Muscle layer of duodenum (tissue), 2 donors: Measurements from ENCODE around the gene RPS2.

Source experiments
- H3K27ac ChIP-seq: one replicate; pipeline ENCODE4 v1.7.0; 2013; ENCODE audit warnings: mild to moderate bottlenecking, low read length
- H3K27me3 ChIP-seq: one replicate; pipeline ENCODE4 v1.7.0; 2013; ENCODE audit warnings: low read depth, mild to moderate bottlenecking, control low read depth, low read length
- H3K36me3 ChIP-seq, 2 donors: one replicate each; pipeline ENCODE4 v1.7.0; 2013; ENCODE audit warnings: low read length in 2 of 2, control low read depth in 1 of 2, mild to moderate bottlenecking in 1 of 2; ENCODE audit not compliant: insufficient read depth in 2 of 2, control insufficient read depth in 1 of 2
- H3K4me1 ChIP-seq, 2 donors: one replicate each; pipeline ENCODE4 v1.7.0; 2013; ENCODE audit warnings: low read length in 2 of 2, mild to moderate bottlenecking in 2 of 2, control low read depth in 1 of 2, moderate library complexity in 1 of 2; ENCODE audit not compliant: insufficient read depth in 2 of 2, control insufficient read depth in 1 of 2
- H3K4me3 ChIP-seq, 2 donors: one replicate each; pipeline ENCODE4 v1.7.0; 2013; ENCODE audit warnings: low read length in 2 of 2, low read depth in 1 of 2, mild to moderate bottlenecking in 1 of 2
- H3K9me3 ChIP-seq, 2 donors: one replicate each; pipeline ENCODE4 v1.7.0; 2013; ENCODE audit warnings: low read length in 2 of 2, control low read depth in 1 of 2, mild to moderate bottlenecking in 1 of 2; ENCODE audit not compliant: control insufficient read depth in 1 of 2
- donor health status: healthy.

Gene RPS2

GRCh38 chr16:1985466-1986150 lies 21.0 kb upstream of the RPS2 start:
- peaks cover 6 to 21% of the 10 kb centered on the region in 2 donors for H3K36me3 ChIP-seq
- H3K9me3 ChIP-seq, result no peaks in the 10 kb centered on the region
- peak overlapping the region in 1 of 2 donors; percentile 68 for H3K4me3 ChIP-seq
- H3K27ac ChIP-seq, result peak overlapping the region; percentile 84
- peaks cover 15 to 24% of the 10 kb centered on the region in 2 donors for H3K4me1 ChIP-seq
- peaks cover 36% of the 10 kb centered on the region for H3K27me3 ChIP-seq

GRCh38 chr16:1984347-1985225 lies 20.0 kb upstream of the RPS2 start:
- peak overlapping the region; percentile 84 for H3K27ac ChIP-seq
- H3K36me3 ChIP-seq, result peaks cover 6 to 21% of the 10 kb centered on the region in 2 donors
- H3K27me3 ChIP-seq, result peaks cover 40% of the 10 kb centered on the region
- H3K4me3 ChIP-seq, result peak overlapping the region; percentile 68 to 83
- no peaks in the 10 kb centered on the region for H3K9me3 ChIP-seq
- peaks cover 15 to 23% of the 10 kb centered on the region in 2 donors for H3K4me1 ChIP-seq

DNA sequence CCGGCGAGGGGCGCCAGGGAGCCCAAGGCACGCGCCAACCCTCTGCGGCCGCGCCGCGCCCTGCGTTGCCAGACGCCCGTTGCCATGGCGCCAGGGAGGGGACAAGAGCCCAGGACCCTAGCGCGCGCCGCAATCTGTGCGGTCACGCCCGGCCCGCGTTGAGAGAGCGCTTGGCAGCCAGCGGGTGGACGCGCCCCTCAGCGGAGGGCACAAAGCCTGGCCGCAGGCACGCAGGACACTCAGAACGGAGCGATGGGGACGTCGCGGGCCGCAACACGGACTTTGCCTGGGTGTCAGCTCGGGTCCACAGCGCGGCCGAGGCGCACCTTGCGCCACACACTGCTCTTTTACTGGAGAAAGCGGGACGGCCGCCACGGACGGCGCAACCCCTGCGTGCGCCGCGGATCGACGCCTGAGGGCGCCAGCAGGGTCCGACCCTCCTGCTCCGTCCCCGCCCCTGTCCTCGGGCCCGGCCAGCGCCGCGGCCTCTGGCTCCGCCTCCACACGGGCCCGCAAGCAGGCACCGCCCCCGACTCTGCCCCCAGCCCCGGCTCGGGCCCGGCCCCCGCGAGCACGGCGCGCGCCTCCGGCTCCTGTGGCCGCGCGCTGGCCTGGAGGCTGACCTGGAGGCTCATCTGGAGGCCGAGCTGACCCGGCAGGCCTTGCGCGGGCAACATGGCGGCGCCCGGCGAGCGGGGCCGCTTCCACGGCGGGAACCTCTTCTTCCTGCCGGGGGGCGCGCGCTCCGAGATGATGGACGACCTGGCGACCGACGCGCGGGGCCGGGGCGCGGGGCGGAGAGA lies 19.1 kb upstream of the RPS2 start, which contains the start of gene GFER:
TSS of gene GFER (plus strand) at position 650 of the 803 bp plus-strand sequence. CDS start at position 676, 26 bp downstream.
- Histone ChIP-seq H3K4me3 (peak within 1 kb of the TSS; percentile 68 to 83), H3K36me3 (peaks cover 6 to 24% of the 10 kb centered on the region in 2 donors), H3K4me1 (peaks cover 15 to 25% of the 10 kb centered on the region in 2 donors), H3K27ac (peak within 1 kb of the TSS; percentile 84), H3K9me3 (no peaks in the 10 kb centered on the region), H3K27me3 (peaks cover 32% of the 10 kb centered on the region)

GRCh38 chr16:1982991-1983543 lies 18.4 kb upstream of the RPS2 start:
- H3K27me3 ChIP-seq, result peaks cover 28% of the 10 kb centered on the region
- peak overlapping the region; percentile 33 to 83 for H3K4me3 ChIP-seq
- no peak overlapping the region for H3K27ac ChIP-seq
- peaks cover 9 to 31% of the 10 kb centered on the region in 2 donors for H3K36me3 ChIP-seq
- H3K4me1 ChIP-seq, result peaks cover 15 to 25% of the 10 kb centered on the region in 2 donors
- H3K9me3 ChIP-seq, result no peaks in the 10 kb centered on the region

DNA sequence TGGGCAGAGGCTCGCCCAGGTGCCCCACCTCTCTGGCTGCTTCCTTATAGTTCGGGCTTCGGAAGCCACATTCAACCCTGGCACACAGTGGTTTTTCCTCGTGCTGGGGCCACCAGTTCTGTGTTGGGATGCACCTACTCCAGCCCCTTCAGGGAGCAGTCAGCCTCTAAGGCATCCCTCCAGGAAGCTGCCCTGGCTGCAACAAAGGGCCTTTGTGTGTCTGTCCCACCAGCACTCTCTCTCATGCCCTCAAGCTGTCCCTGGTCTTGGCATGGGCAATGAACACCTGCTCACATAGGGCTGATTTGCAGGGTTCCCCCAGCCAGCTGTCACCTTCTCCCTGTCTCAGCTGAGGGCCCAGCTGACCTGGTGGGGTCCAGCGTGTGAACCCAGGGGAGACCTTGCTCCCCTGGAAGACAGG lies 17.4 kb upstream of the RPS2 start:
- Histone ChIP-seq H3K9me3 (no peaks in the 10 kb centered on the region), H3K27ac (no peak overlapping the region), H3K27me3 (peaks cover 28% of the 10 kb centered on the region), H3K36me3 (peaks cover 18 to 38% of the 10 kb centered on the region in 2 donors), H3K4me1 (peaks cover 15 to 25% of the 10 kb centered on the region in 2 donors), H3K4me3 (no peak overlapping the region)

DNA sequence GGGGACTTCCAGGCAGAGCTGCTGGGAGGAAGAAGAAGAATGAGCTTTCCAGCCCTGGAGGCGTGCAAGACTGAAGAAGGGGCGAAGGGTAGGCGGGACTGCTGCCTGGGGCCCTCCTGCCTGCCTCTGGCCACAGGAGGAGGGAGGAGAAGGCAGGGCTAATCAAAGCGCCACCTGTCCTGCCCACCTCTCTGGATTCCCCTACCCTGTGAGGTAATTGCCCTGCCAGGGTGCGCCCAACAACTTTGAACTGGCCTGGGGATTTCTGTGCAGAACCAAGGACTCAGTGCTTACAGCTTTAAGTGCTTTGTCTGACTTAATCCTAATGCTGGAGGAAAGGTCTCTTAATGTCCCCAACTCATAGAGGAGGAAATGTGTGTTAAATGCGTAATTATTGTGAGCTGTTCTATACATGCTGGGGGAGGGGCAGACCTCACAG lies 16.8 kb upstream of the RPS2 start, which contains the start of gene NOXO1:
TSS of gene NOXO1 (minus strand) at position 72 of the 439 bp plus-strand sequence. CDS start 290 bp downstream, outside the sequence.
- no peaks in the 10 kb centered on the region for H3K9me3 ChIP-seq
- peak within 1 kb of the TSS; percentile 23 for H3K27ac ChIP-seq
- no peak within 1 kb of the TSS for H3K4me3 ChIP-seq
- peaks cover 17 to 38% of the 10 kb centered on the region in 2 donors for H3K36me3 ChIP-seq
- H3K4me1 ChIP-seq, result peaks cover 15 to 25% of the 10 kb centered on the region in 2 donors
- H3K27me3 ChIP-seq, result peaks cover 28% of the 10 kb centered on the region

GRCh38 chr16:1980770-1981087 lies 16.1 kb upstream of the RPS2 start:
- Histone ChIP-seq H3K27ac (no peak overlapping the region), H3K4me3 (no peak overlapping the region), H3K9me3 (no peaks in the 10 kb centered on the region), H3K36me3 (peaks cover 23 to 38% of the 10 kb centered on the region in 2 donors), H3K27me3 (peaks cover 28% of the 10 kb centered on the region), H3K4me1 (peaks cover 15 to 25% of the 10 kb centered on the region in 2 donors)

DNA sequence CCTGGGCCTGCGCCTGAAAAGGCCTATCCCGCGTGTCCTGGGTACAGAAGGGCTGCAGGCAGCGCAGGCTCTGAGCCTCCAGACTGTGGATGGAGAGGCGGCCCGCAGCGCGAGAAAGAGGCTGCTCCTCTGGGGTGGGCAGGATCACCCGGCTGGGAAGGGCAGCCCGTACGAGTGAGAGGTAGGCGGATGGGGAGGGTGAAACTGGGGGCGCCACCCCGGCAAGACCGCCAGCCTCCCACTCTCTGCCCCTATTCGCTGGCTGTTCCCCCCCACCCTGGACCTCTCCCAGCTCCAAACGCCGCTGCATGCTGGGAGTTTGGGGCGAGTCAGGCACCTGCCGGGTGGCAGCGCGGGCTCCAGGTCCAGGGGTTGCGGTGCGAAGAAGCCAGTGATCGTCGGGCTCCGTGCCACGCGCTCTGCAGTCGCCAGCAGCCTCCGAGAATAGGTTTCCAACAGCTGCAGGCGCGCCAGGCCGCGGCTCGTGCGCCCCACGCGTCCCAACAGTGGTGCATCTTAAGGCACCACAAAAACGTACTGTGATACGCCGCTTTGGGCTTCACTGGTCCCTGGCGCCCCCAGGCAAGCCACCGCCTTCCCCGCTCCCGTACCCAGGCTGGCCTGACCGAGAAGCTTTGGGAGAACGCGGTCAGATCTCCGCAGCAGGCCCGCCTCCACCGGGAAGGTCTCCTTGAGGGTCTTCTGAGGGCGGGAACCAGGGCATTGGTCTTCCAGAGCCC lies 15.6 kb upstream of the RPS2 start:
- H3K36me3 ChIP-seq, result peaks cover 27 to 38% of the 10 kb centered on the region in 2 donors
- no peak overlapping the region for H3K27ac ChIP-seq
- H3K4me3 ChIP-seq, result no peak overlapping the region
- no peaks in the 10 kb centered on the region for H3K9me3 ChIP-seq
- H3K4me1 ChIP-seq, result peaks cover 11 to 20% of the 10 kb centered on the region in 2 donors
- peaks cover 28% of the 10 kb centered on the region for H3K27me3 ChIP-seq

GRCh38 chr16:1979271-1980029 lies 14.8 kb upstream of the RPS2 start:
- H3K4me3 ChIP-seq, result no peak overlapping the region

More at GRCh38 chr16:1979271-1980029, 14.8 kb upstream of the RPS2 start:
- peaks cover 29 to 46% of the 10 kb centered on the region in 2 donors for H3K36me3 ChIP-seq
- H3K4me1 ChIP-seq, result peaks cover 6 to 13% of the 10 kb centered on the region in 2 donors
- H3K27ac ChIP-seq, result no peak overlapping the region
- peaks cover 28% of the 10 kb centered on the region for H3K27me3 ChIP-seq
- no peaks in the 10 kb centered on the region for H3K9me3 ChIP-seq
